Gastroesophageal sphincter (tissue), 3 donors: Measurements from ENCODE around the gene GAMT.

Source experiments
- EP300 ChIP-seq: sonication (generic); formaldehyde crosslinking; IDR thresholded peaks from one replicate; pipeline ENCODE4 v1.6.1; 2017; ENCODE audit warnings: antibody characterized with exemption, mild to moderate bottlenecking
- POLR2A ChIP-seq, 2 donors: fragments of 450-650 bp; IDR thresholded peaks; one replicate each; pipeline ENCODE4 v1.6.1; 2017; ENCODE audit warnings: antibody characterized with exemption in 2 of 2, mild to moderate bottlenecking in 2 of 2, moderate library complexity in 1 of 2
- POLR2AphosphoS5 ChIP-seq: sonication (generic); formaldehyde crosslinking; IDR thresholded peaks from one replicate; pipeline ENCODE4 v1.6.1; 2017; ENCODE audit warnings: antibody characterized with exemption
- TF ChIP-seq, protein P1 (sequence below), 4 experiments: fragments of 200-600 bp in 2 of 4; fragments of 450-650 bp in 2 of 4; sonication (generic) in 1 of 4; IDR thresholded peaks; one replicate each; pipeline ENCODE4 v1.5.1; 2017 to 2019; ENCODE audit warnings: antibody characterized with exemption in 4 of 4, mild to moderate bottlenecking in 2 of 4, moderate library complexity in 2 of 4

GRCh38 chr19:1421958-1422305 lies 20.6 kb upstream of the GAMT start:
- no peak for TF ChIP-seq POLR2A (IDR thresholded peaks at IDR 0.05)
- TF ChIP-seq, protein P1, sequence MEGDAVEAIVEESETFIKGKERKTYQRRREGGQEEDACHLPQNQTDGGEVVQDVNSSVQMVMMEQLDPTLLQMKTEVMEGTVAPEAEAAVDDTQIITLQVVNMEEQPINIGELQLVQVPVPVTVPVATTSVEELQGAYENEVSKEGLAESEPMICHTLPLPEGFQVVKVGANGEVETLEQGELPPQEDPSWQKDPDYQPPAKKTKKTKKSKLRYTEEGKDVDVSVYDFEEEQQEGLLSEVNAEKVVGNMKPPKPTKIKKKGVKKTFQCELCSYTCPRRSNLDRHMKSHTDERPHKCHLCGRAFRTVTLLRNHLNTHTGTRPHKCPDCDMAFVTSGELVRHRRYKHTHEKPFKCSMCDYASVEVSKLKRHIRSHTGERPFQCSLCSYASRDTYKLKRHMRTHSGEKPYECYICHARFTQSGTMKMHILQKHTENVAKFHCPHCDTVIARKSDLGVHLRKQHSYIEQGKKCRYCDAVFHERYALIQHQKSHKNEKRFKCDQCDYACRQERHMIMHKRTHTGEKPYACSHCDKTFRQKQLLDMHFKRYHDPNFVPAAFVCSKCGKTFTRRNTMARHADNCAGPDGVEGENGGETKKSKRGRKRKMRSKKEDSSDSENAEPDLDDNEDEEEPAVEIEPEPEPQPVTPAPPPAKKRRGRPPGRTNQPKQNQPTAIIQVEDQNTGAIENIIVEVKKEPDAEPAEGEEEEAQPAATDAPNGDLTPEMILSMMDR (IDR thresholded peaks at IDR 0.05) = no peak
- TF ChIP-seq POLR2AphosphoS5 = no peak
- TF ChIP-seq EP300 = no peak
